SU-DHL-6 (cell line): Measurements from ENCODE around the gene SCFD2.

Experiments
- CTCF ChIP-seq: fragments of 200-600 bp; sonication (generic); IDR thresholded peaks from one replicate; pipeline ENCODE4 v1.5.1; 2017; ENCODE audit warnings: antibody characterized with exemption, mild to moderate bottlenecking, low read length, moderate library complexity; ENCODE audit not compliant: insufficient read depth, poor library complexity, severe bottlenecking
- EZH2phosphoT487 ChIP-seq: fragments of 200-600 bp; sonication (generic), shearing (Covaris generic); conservative IDR thresholded peaks from 2 replicates; pipeline ENCODE4 v1.6.1; 2018; ENCODE audit warnings: mild to moderate bottlenecking, antibody characterized with exemption, low read length, moderate library complexity, mixed read lengths

GRCh38 chr4:52844596-52844995 lies 521.3 kb downstream of the SCFD2 start:
- no peak for TF ChIP-seq CTCF
- no peak for TF ChIP-seq EZH2phosphoT487
